Activated T-cell treated with anti-CD3 and anti-CD28 coated beads for 24 hours (primary cell): ENCODE data around the gene CACNA1A.

ENCODE experiments used
- DNase-seq: peaks from one replicate; pipeline ENCODE4 v3.0.0-alpha.2; 2020; ENCODE audit warnings: low read depth

The CACNA1A gene

GRCh38 chr19:13493516-13494310 is 12.6 kb downstream of the CACNA1A start:
- DNase-seq: no peak

GRCh38 chr19:13492128-13492527 is 14.2 kb downstream of the CACNA1A start:
- DNase-seq: no peak

GRCh38 chr19:13487985-13488384 is 18.3 kb downstream of the CACNA1A start:
- DNase-seq: no peak

GRCh38 chr19:13484166-13484565 is 22.1 kb downstream of the CACNA1A start:
- DNase-seq: no peak

- no peak for DNase-seq
These were observed 23.1 kb downstream of the CACNA1A start for GRCh38 chr19:13483215-13483614.

GRCh38 chr19:13478576-13478975 is 27.7 kb downstream of the CACNA1A start:
- no peak for DNase-seq

GRCh38 chr19:13476071-13476470 is 30.2 kb downstream of the CACNA1A start:
- DNase-seq: no peak

GRCh38 chr19:13475044-13475443 is 31.2 kb downstream of the CACNA1A start:
- no peak for DNase-seq

- no peak for DNase-seq
These were observed 39.6 kb downstream of the CACNA1A start for GRCh38 chr19:13466697-13467096.

- DNase-seq: no peak
These were observed 43.0 kb downstream of the CACNA1A start for GRCh38 chr19:13463296-13463695.

- DNase-seq: no peak
These were observed 44.7 kb downstream of the CACNA1A start for GRCh38 chr19:13461536-13461935.

GRCh38 chr19:13460045-13460444 is 46.2 kb downstream of the CACNA1A start:
- DNase-seq: no peak

- DNase-seq: no peak
These were observed 46.9 kb downstream of the CACNA1A start for GRCh38 chr19:13459351-13459750.

- DNase-seq: no peak
These were observed 54.8 kb downstream of the CACNA1A start for GRCh38 chr19:13451434-13451995.

GRCh38 chr19:13447978-13448377 is 58.3 kb downstream of the CACNA1A start:
- no peak for DNase-seq

- DNase-seq: no peak
These were observed 64.3 kb downstream of the CACNA1A start for GRCh38 chr19:13441810-13442512.

GRCh38 chr19:13437919-13438618 is 68.2 kb downstream of the CACNA1A start:
- no peak for DNase-seq

GRCh38 chr19:13436352-13436751 is 69.9 kb downstream of the CACNA1A start:
- no peak for DNase-seq

- DNase-seq: peak; percentile 33
These were observed 75.3 kb downstream of the CACNA1A start for GRCh38 chr19:13430790-13431582.

GRCh38 chr19:13429563-13429962 is 76.7 kb downstream of the CACNA1A start:
- no peak for DNase-seq

GRCh38 chr19:13428352-13428751 is 77.9 kb downstream of the CACNA1A start:
- DNase-seq: no peak
